Left kidney (tissue), 1 donor: ENCODE data around the gene SUSD3. TPM values are rescaled to one million over a fixed set of nuclear protein-coding genes. Genes with fewer than 3 reads are reported as not detected.

Experiments
- polyA plus RNA-seq: library from polyadenylated mRNA; unstranded; fragments of 120-200 nt; gene quantifications from one replicate; pipeline ENCODE4 v1.2.1, GENCODE V29; 2013; ENCODE audit not compliant: insufficient read length

The SUSD3 gene
- polyA plus RNA-seq, 1 donor, result 6.9 TPM

Other genes with a start within 250 kb of the SUSD3 start
- 12.0 TPM for gene ZNF484, start 180.7 kb upstream of the SUSD3 start, polyA plus RNA-seq
- gene FGD3, start 111.2 kb upstream of the SUSD3 start, polyA plus RNA-seq, result 6.5 TPM
- gene CARD19, start 37.5 kb downstream of the SUSD3 start, polyA plus RNA-seq, result 16.3 TPM
- gene NINJ1, start 75.5 kb downstream of the SUSD3 start, polyA plus RNA-seq, result 33.6 TPM
- gene WNK2, start 125.4 kb downstream of the SUSD3 start, polyA plus RNA-seq, result 28.5 TPM